GM12872 (cell line): ENCODE data around the gene PICALM.

Source experiments
- TF ChIP-seq, protein P1 (sequence below): IDR thresholded peaks from 3 replicates; pipeline ENCODE4 v1.5.1; 2011; ENCODE audit warnings: low read depth, mild to moderate bottlenecking, low read length, moderate library complexity; ENCODE audit not compliant: insufficient read depth

The PICALM gene, protein sequence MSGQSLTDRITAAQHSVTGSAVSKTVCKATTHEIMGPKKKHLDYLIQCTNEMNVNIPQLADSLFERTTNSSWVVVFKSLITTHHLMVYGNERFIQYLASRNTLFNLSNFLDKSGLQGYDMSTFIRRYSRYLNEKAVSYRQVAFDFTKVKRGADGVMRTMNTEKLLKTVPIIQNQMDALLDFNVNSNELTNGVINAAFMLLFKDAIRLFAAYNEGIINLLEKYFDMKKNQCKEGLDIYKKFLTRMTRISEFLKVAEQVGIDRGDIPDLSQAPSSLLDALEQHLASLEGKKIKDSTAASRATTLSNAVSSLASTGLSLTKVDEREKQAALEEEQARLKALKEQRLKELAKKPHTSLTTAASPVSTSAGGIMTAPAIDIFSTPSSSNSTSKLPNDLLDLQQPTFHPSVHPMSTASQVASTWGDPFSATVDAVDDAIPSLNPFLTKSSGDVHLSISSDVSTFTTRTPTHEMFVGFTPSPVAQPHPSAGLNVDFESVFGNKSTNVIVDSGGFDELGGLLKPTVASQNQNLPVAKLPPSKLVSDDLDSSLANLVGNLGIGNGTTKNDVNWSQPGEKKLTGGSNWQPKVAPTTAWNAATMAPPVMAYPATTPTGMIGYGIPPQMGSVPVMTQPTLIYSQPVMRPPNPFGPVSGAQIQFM

DNA sequence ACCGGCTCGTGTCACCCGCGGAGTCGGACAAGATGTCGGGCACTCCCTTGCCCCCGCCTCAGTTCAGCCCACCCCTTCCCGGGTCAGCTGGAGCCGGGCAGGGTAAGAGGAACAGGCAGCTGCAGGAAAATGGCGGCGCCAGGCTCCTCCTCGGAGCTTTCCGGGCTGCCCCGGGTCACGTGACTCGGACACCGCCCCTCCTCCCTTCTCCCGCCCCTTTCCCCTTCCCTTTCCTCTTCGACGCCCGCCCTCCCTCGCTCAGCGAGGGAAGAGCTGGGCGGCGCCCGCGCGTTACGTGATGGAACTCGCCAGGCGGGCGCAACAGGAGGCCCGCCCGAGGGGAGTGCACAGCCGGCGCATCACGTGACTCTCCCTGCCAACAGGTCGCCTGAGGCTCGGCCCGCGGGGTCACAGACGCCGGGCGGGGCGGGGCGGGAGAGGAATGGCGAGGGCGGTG lies at the start of gene PICALM:
PICALM (minus strand) TSS at position 134 of the 457 bp plus-strand sequence. CDS start 304 bp downstream, outside the sequence.
- TF ChIP-seq, protein P1, sequence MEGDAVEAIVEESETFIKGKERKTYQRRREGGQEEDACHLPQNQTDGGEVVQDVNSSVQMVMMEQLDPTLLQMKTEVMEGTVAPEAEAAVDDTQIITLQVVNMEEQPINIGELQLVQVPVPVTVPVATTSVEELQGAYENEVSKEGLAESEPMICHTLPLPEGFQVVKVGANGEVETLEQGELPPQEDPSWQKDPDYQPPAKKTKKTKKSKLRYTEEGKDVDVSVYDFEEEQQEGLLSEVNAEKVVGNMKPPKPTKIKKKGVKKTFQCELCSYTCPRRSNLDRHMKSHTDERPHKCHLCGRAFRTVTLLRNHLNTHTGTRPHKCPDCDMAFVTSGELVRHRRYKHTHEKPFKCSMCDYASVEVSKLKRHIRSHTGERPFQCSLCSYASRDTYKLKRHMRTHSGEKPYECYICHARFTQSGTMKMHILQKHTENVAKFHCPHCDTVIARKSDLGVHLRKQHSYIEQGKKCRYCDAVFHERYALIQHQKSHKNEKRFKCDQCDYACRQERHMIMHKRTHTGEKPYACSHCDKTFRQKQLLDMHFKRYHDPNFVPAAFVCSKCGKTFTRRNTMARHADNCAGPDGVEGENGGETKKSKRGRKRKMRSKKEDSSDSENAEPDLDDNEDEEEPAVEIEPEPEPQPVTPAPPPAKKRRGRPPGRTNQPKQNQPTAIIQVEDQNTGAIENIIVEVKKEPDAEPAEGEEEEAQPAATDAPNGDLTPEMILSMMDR: no peak

DNA sequence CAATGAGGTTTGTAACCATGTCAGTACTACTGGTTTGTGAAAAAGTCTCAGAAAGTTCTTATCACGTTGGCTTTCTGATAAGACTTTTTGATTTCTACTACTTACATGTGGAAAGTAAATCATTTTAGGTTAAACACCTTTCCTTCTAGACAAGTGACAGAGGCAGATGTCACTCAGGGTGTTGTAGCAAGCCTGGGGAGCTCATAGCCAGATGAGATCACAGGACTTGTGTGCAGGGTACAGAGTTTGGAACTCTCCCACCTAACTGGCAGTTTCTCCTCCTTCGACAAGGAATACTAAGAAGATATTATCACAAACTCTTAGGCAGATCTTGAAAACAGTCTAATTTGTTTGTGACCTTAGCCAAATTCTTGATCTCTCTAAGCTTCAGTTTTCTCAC lies 49.4 kb upstream of the PICALM start:
- TF ChIP-seq, protein P1: no peak

DNA sequence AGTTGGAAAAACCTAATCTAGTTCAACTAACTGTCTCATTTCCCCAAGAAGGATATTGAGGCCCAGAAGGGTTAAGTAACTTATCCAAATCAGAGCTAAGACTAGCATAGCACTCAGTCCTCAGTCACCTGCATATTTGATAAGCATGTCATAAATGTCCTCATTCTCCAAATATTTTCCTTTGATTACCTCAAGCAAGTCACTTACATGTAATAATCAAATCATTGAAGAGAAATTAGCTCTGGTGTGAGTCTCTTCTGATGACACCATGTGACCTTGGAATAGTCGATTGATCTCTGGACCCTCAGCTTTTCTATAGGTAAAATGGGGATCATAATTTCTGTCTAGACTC lies 48.8 kb upstream of the PICALM start:
- TF ChIP-seq, protein P1: no peak

DNA sequence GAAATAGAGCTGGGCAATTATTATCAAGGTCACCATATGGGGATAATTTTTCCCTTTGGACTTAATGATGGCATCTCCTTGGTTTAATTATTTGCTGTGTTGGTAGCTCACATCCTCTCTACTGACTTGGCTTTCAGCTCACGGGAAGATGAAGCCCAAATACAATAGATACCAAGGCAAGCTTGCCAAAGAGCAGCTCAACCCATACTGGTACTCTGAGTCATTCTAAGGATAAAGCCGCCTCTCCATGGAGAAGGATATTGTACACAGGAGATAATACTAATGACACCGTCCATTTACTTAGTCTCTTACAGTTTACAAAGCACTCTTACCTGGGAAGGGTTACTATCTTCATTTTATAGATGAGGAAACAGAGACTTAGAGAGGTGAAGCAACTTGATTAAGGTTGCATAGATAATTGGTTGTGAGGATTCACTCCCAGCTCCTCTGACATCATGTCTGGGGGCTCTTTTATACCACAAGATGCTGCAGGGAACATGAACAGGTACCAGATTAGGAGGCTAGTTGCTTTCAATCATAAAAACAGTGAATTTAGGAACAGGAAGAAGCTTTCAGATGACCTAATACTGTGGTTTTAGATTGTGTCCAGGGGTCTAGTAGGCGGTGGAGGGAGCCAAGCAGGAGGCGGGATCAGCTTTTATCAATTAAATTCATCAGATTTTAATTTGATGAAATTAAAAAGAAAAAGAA lies 48.3 kb upstream of the PICALM start:
- TF ChIP-seq, protein P1: no peak

DNA sequence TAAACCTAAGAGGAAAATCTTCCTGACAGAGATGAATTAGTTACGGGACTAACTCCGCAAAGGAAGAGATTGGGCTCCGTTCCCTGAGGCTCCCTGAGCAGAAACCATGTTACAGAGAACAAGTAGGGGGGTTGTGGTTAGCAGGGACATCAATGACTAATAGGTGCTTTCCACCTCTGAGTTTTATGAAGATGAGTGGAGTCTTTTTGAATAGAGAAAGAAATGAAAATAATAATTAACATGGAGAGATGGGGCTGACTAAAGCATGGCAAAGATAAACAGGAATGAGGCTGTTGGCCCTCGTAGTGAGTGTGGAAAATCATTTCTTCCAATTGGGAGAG lies 47.5 kb upstream of the PICALM start:
- TF ChIP-seq, protein P1: no peak

DNA sequence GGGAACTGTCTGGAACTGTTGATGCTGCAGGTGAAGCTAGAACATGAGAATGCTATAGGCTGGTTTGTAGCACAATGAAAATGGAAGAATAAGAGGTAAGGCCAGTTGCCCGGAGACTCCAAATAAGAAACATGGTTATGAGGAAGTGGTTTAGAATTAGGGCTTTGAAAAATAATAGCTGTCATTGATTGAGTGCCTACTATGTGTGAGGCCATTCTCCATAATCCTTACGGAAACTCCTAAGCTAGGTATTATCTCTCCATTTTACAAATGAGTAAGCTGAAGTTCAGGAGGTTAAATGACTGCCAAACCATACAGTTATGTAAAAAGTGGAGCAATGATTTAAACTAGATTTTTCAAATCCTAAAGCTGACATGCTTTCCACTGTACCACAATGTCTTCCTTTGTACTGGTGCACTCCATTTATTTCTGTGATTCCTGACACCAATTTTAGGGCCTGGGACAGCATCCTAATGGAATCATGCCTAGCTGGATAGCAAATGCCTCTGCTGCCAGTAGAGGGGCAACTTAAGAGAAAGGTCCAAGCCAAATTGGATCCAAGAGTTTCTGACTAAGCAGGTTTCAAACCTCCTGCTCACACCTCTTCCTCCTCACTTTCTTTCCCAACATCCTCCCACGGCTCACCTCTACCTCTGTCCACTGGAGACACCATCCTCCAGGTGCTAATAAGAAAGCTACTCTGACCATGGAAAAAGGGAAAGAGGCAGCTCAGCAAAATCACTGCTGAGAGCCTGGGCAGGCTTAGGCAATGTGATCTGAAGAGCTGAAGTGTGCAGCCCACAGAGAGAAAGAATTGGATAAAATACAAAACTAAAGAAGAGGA lies 46.9 kb upstream of the PICALM start:
- TF ChIP-seq, protein P1: peak; percentile 19; the same call in 1 of the 3 replicates
